SIG-M5 treated with dmso at 0.1 percent for 504 hours (cell line): ENCODE results near the gene GAK.
"Not testable (repeated sequence)": the region's sequence is repeated elsewhere in the genome, so short reads cannot be mapped to it uniquely, and the experiment has no call there.

Source experiments
- DNase-seq: peaks from one replicate; lab custom pipeline; 2025; ENCODE audit not compliant: unreplicated experiment; lab: John Stamatoyannopoulos, UW

GAK gene

GRCh38 chr4:819401-820229 is 112.5 kb downstream of the GAK start:
- no peak for DNase-seq

GRCh38 chr4:818106-818921 is 113.8 kb downstream of the GAK start:
- DNase-seq = no peak

DNA sequence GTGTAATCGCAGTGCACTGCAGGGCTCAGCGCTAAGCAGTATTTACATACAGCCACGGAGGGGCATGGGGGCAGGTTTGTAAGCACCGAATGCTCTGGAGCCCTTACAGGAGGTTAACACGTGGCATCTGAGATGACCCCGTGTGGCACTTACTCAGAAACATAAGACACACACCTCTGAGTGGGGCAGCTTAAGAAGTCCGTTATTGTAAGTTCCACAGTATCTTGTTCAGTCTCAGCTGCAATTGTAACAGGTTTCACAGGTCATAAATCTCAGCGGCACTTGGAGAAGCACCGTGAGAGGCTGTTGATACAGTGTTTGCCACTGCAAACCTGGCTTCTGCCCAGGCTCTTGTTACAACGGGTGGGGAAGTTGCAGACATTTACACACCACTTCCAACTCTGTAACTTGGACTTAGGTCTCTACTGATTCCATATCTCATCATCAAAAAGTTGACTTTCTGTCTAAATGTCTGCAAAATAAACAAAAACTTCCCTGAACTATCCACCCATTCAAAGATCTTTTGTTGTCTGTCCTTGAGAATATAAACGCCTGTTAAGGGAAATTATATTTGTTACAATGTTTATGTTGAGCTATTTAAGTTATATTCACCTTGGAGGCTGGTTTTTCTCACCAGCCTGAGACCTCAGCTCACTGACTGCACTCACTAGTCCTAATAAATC is 116.5 kb downstream of the GAK start:
- DNase-seq = no peak

DNA sequence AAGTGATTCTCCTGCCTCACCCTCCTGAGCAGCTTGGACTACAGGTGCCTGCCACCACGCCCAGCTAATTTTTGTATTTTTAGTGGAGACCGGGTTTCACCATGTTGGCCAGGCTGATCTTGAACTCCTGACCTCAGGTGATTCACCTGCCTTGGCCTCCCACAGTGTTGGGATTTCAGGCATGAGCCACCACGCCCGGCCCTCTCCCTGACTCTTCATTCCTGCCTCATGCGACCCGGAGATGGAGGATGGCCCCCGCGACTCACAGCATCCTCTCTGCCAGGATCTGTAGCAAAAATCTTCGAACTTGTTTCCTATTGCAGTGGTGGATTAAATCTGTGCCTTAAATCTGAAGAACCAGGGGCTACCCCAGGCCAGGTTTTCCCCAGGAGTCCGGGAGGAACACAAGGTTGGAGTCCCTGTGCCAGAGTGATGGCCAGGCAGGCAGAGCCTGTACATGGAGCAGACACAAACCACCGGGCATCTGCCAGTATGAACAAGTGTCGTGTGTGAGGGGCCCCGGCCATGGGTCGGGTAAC is 117.7 kb downstream of the GAK start:
- DNase-seq = no peak

- DNase-seq = no peak
Observed at GRCh38 chr4:813900-814299, 118.2 kb downstream of the GAK start.

- no peak for DNase-seq
Observed at GRCh38 chr4:808860-809570, 123.1 kb downstream of the GAK start.

DNA sequence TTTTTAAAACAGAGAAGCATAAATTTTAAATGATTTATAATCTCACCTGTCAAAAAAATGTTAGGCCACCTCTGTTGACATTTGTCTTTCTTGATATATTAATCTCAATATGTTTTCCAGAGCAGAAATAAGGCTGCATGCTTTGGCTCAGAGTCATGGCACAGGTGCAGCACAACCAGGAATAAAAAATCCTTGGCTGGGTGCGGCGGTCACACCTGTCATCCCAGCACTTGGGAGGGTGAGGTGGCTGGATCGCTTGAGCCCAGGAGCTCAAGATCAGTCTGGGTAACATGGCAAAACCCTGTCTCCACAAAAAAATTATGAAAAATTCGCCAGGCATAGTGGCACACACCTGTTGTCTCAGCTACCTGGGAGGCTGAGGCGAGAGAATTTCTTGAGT is 124.3 kb downstream of the GAK start:
- DNase-seq = no peak

- not testable (repeated sequence) for DNase-seq
Observed at GRCh38 chr4:806979-807378, 125.1 kb downstream of the GAK start.

DNA sequence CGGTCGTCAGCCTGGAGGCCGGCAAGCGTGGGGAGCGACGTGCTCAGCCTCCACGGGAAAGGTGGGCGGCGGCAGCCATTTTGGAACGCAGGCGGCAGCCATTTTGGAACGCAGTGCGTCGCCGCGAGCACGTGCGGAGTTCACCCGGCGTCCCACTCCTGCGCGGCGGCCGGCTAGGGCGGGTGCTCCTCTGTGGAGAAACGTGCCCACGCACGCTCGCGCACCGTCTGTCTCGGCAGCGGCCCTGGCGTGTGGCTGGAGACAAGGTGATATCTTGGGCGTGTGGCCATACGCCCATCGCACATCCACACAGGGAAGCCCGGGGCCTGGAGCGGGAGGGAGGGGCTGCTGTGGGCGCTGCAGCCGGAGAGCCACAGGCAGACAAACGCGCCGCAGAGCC is 127.3 kb downstream of the GAK start:
- DNase-seq = no peak

- no peak for DNase-seq
Observed at GRCh38 chr4:803884-804283, 128.2 kb downstream of the GAK start.

DNA sequence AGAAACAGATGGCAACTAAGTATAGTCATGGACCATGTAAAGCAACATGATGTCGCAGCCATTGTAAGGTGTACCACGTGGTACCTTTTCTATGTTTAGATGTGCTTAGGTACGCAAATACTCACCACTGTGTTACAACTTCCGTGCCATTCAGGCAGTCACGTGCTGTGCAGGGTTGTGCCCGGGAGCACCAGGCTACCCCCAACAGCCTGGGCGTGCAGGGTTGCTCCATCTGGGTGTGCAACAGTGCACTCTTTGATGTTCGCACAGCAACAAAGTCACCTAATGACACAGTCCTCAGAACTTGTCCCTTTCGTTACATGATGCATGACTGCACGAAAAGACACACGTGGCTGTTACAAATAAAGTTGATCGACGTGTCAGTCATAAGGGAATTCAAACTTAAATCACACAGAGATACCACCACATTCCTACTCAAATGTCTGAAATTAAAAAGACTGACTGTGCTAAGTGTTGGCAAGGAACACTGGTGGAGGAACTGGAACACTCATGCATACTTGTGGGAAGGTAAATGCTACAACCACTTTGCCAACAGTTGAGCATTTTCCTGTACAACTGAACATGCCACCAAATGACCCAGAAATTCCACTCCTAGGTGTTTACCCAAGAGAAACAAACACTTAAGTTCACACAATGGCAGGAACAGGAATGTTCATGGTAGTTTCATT is 130.5 kb downstream of the GAK start:
- no peak for DNase-seq
